Cerebellar cortex (tissue), 1 donor: Measurements from ENCODE around the gene LIPN.
A peak's percentile ranks its signal among the peaks of the same experiment; 100 is the strongest.
"Not testable (repeated sequence)": the region's sequence is repeated elsewhere in the genome, so short reads cannot be mapped to it uniquely, and the experiment has no call there.

ENCODE experiments used
- DNase-seq: peaks from one replicate; pipeline ENCODE4 v3.0.0-alpha.2; 2015; ENCODE audit warnings: low spot score

Gene LIPN, protein sequence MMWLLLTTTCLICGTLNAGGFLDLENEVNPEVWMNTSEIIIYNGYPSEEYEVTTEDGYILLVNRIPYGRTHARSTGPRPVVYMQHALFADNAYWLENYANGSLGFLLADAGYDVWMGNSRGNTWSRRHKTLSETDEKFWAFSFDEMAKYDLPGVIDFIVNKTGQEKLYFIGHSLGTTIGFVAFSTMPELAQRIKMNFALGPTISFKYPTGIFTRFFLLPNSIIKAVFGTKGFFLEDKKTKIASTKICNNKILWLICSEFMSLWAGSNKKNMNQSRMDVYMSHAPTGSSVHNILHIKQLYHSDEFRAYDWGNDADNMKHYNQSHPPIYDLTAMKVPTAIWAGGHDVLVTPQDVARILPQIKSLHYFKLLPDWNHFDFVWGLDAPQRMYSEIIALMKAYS

DNA sequence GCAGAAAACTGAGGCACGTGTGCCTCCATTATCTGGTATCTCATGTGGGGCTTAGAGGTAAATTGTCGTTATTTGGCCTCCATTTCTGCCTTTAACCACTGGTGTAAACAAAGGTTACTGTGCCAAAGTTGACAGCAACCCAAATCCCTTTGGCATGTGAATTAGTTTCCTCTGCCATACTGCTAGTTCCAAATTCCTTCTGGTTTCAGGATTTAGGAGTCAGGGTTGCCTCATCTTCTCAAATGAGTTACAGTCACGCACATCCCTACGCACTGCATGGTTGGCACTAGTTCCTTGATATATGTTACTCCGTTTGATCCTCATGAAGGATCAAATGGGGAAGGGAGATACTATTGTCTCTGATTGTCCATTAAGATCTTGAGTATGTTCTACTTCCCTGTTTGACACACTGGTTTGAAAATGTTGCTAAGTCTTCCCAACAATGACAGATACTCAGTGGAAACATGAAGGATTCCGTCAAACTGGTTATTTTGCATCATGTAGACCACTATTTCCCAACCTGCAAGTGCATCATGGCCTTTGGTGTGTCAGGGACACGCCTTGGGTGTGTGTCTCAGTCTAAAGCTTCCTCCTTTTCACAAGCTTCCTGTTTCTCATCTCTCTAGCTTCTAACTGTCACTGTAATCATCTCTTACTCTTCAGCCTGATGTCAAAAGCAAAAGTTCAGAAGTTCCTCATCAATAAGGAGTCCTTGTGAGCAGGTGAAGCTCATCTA, at the start of gene LIPN:
Gene LIPN (plus strand): TSS at position 655 of the 736 bp plus-strand sequence. CDS start 1,386 bp downstream, outside the sequence.
- no peak for DNase-seq

DNA sequence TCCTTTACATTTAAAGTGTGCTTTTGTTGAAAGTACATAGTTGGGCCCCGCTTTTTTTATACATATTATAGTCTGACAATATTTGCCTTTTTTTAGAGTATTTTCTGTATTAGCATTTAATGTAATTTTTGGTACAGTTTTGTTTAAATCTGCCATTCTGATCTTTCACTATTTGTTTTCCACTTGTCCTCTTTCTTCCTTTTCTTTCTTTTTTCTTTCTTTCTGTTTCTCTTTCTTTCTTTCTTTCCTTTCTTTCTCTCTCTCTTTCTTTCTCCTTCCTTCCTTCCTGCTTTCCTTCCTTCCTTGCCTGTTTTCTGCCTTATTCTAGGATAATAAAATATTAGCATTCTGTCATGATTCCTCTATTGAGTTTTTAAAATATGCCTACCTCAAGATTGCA, 44.3 kb upstream of the LIPN start:
- DNase-seq: no peak

DNA sequence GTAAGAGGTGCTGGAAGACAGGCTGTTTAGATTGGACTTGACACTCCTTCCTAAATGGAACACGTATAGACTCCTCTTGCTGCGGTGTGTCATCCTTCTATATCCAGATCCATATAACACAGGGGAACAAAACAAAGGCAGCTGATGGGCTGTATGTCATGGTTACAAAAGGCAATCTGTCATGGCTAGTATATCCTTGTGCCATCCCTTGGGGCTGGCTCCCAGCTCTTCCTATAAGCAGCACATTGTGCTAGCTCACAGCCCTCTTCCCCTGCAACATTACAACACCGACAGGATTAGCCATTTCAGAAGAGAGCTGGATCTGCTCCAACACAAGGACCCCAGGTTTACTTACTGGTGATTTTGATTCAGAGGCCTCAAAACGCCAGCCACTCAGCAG, 38.4 kb upstream of the LIPN start:
- DNase-seq: no peak

DNA sequence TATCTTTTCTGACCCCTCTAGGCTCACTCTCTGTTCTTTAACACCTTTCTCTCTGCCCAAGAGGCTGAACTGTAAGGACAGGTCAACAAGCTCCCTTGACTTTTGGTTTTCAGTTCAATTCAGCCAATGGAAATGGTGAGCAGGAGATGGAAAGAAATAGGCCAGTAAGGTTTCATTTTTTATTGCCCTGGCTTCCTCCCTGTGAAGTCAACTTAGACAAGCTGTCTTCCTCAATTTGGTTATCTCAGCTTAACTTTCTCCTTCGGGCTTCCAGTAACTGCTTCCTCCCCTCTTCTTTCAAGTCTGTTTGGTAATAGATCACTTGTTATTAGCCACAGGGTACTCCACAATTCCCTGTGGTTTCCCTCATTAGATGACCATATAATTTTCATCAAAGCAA, 34.0 kb upstream of the LIPN start:
- no peak for DNase-seq

DNA sequence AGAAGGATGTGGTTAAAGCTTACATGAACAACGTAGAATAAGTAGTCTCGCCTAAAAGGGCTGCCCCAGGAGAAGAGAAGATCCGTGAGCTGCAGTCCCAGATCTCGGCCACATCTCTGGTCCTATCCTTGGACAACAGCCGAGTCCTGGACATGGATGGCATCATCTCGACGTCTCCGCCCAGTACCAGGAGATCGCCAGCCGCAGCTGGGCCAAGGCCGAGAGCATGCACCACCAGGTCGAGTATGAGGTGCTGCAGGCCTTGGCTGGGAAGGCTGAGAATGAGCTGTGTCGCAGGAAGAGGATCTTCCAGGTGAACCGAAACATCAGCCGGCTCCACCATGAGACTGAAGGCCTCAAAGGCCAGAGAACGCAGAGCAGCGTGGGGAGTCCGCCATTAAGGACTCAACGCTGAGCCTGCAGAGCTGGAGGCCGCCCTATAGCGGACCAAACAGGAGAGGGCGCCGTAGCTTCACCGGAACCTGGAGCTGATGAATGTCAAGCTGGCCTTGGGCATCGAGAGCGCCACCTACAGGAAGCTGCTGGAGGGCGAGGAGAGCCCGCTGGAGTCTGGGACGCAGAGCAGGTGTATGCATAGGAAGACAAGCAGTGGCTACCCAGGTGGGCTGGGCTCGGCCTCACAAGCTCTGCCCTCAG, 31.6 kb upstream of the LIPN start:
- peak; percentile 42 for DNase-seq

DNA sequence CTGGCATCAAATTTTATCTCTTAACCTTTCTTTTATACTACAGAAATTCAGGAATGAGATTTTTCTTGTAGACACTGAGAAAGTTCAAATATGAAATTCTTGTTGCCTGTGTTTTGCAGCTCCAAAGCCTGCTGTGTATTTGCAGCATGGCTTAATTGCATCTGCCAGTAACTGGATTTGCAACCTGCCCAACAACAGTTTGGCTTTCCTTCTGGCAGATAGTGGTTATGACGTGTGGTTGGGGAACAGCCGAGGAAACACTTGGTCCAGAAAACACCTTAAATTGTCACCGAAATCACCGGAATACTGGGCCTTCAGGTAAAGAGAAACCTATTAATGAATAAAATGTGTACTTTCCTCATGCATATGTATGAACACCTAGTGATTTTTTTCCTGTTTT, 29.0 kb upstream of the LIPN start:
- DNase-seq: no peak

DNA sequence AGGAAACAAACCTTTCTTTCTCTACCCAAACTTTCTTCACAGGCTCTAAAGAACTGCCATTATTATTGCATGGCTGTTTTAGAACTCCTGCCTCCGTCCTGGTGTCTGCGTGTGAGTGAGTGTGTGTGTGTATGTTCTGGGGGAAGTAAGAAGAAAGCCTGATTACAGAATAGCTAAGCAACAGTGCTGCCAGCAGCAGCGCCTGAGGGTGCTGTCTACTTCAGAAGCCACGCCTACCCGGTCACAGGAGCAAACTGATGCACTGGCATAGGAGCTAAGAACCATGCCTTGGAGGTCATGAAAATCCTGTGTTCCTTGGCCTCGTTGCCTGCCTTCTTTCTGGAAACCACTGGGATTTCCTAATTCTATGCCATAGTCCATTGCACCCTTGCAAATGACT, 28.5 kb upstream of the LIPN start:
- DNase-seq: no peak

DNA sequence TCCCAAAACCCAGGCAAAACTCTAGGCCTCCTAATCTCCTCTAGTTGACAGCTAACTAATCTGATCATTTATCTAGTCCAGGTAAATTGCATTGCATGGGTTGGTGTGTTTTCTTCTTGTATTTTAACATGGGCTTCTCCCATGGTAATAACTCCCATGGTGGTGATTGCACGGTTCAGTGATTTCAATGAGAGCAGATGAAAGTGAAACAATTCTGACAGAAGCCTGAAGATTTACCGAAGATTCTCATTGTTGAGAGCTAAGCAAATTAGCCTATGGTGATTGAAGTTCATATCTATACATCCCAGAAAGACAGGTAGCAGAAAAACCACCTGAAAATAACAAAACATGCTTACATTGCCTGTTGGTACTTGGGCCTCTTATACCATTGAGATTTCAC, 26.6 kb upstream of the LIPN start:
- no peak for DNase-seq

DNA sequence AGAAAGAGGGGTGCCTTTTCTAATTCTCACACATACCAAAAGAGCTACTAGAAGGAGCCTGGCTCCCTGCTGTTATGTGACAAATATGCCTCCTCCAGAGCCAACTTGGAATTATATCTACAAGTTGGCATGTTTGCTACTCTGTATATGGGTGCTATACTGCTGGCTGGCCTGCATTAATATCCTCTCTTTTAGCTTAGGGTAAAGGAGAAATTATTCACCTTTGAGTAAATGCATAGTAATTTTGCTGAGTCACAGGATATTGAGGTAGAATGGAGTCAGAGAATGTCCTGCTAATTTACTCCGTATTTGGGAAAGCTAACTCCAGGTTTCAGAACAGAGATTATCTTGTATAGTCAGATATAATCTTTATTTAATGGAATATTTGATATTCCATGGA, 24.2 kb upstream of the LIPN start:
- no peak for DNase-seq

DNA sequence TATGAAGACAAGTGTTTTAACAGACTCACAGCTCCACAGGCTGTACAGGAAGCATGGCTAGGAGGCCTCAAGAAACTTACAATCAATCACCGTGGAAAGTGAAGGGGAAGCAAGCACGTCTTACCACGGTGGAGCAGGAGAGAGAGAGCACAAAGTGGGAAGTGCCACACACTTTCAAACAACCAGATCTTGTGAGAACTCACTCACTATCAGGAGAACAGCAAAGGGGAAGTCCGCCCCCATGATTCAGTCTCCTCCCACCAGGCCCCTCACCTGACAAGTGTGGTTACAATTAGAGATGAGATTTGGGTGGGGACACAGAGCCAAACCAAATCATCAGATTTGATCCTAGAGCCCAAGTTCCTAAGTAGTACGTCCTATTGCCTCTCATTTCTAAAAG, 17.9 kb upstream of the LIPN start:
- DNase-seq: not testable (repeated sequence)

DNA sequence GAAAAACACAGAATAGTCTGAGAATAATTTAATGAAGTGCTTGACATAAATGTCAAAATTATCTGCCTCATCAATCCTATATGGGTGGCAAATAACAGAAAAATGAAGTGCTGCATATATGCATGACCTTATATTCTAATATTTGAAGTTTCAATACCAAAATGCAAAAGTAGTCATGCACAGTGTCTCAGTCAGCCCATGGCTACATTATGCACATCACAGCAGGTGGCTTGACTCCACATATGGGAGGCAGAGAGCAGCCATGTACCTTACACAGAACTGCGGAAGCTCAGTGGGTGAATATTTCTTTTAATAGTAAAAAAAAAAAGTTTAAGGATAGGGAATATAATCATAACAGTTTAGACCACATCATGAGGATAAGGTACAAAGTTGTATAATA, 17.4 kb upstream of the LIPN start:
- DNase-seq: no peak

DNA sequence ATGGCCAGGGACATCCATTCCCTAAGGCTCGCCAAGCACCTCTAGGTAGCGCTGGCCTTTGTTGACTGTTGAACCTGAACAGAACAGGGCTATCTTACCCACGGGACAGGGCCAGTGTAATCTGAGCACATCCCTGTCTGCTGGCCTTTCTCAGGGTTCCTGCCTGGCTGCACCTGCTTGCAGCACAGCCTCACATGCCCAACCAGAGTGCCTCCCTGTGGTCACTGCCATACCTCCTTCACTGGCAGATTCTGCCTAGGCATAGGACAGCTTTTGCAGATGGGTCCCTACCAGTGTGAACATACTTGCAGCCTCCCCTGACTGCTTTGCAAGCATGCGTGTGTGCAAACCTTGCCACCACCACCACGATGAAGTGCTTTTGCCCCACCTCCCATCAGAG, 15.8 kb upstream of the LIPN start:
- no peak for DNase-seq

DNA sequence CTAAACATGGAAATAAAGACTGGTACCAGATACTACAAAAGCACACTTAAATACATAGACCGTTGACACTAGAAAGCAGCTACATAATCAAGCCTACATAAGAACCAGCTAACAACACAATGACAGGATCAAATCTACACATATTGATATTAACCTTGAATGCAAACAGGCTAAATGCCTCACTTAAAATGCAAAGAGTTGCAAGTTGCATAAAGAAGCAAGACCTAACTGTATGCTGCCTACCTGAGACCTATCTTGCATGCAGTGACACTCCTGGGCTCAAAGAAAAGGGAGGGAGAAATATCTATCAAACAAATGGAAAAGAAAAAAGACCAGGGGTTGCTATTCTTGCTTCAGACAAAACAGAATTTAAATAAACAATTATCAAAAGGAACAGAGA, 14.2 kb upstream of the LIPN start:
- no peak for DNase-seq

DNA sequence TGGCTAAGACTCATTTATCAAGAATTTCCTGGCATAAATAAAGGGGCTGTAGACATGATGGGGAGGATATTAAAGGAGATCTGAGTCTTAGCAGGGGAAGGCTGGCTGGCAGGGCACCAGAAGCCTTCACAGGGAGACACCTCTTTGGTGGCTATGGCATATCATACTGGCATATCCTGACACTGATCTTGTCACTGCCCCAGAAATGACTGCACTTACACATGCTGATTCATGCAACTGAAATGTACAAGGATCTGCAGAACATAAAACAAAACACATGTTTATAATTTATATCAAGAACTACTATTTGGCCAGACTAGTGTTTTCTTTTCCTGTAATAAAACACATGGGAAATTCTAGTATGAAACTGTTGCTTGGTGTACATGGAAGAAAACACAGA, 5.5 kb upstream of the LIPN start:
- no peak for DNase-seq

DNA sequence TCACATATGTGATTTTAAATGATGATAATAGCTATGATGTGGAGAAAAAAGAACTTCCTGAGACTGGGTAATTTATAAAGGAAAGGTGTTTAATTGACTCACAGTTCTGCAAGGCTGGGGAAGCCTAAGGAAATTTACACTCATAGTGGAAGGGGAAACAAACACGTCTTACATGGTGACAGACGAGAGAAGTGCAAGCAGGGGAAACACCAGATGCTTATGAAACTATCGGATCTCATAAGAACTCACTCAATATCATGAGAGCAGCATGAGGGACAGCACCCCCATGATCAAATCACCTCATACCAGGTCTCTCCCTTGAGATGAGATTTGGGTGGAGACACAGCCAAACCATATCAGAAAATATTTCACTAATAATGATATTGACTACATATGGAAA, 4.1 kb upstream of the LIPN start:
- DNase-seq: no peak

DNA sequence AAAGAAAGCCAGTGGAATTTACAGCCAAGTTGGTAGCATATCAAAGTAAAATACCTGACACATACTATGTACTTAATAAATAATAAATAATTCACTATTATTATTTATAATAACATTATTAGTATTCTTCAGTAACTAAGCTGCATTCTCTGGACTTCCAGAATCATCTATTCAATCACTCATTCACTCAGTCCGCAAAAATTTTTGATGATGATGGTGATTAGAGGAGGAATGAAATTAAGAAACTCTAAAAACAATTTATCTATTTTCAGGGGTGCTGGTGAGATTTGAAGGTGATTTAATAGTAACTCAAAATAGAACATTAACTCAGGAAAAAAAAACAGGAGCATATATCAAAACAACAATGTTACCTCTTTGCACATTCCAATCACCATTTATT, 3.2 kb upstream of the LIPN start:
- no peak for DNase-seq

DNA sequence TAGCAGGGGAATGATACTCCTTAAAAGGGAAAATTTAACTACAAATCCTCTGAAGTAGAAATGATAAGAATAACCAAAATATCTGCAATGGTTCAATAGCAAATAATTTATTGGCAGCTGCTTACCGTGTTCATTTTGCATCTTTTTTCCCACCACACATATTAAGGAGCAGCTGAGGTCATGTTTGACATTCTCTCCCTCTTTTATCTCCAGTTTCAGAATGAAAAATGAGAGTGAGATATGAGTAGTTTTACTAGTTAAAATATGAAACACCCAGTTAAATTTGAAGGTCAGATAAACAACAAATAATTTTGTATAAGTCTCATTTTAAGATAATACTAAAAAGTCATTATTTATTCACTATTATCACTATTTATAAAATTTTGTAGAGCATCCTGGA, 3.1 kb downstream of the LIPN start:
- DNase-seq: no peak

DNA sequence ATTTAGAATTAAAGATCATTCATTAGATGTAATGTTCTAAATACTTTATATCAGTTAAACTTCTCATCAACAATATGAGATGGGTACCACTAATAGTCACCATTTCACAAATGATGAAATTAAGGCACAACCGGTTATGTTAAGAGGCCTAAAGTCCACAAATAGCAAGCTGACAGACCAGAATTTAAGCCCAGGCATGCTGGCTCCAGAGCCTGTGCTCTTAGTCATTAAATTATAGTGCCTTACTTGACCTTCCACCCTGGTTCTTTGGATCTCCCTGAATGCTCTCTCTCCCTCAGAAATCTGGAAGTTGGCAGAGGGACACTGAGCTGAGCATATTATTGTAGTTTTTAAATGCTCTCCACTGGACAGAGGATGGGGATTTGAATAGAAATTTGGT, 3.6 kb downstream of the LIPN start:
- no peak for DNase-seq

DNA sequence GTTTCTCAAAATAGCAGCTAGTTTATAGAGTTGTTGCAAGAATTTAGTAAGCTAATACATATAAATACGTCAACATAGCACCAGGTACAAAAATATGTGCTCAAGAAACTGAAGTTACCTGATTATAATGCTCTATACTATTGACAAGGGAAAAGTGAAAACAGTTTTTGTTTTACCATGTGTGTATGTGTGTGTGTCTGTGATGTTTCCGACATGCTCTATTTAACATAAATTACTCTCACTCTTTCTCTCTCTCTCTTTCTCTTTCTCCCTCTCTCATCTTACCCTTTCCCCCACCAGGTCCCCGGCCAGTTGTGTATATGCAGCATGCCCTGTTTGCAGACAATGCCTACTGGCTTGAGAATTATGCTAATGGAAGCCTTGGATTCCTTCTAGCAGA, 4.3 kb downstream of the LIPN start:
- DNase-seq: no peak

DNA sequence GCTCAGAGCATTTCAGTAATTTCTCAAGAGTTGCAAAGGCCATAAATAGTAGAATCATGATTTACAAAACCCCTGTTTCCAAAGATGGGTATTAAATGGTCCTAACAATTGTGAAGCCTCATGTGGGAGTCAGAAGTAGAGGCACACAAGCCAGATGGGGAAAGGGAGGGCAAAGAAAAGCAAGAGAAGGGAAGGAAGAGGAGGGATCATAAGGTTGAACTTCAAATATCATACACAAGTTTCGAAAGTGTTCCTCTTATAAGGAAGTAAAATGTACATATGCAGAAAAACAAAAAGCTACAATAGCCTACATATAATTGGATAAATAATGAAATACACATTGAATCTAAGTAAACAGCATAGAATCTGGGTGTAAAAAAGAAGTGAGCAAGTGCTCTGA, 6.0 kb downstream of the LIPN start:
- no peak for DNase-seq

DNA sequence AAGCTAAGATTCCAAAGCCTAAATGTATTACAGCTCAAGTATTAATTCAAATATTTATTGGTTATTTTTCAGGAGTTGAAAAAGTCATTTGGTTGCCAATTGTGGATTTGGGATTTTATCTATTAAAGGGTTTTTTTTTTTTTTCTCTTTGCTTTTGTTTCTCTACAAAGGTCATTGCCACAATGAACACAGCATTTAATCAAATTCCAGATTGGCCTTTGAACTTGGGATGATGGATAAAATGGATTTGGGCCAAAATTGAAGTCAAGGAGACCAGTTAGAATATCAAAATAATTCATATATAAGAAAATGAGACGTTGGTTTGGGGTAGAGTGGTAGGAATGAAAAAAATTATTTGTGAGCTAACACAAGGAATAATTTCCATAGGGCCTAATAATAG, 9.6 kb downstream of the LIPN start:
- DNase-seq: no peak

DNA sequence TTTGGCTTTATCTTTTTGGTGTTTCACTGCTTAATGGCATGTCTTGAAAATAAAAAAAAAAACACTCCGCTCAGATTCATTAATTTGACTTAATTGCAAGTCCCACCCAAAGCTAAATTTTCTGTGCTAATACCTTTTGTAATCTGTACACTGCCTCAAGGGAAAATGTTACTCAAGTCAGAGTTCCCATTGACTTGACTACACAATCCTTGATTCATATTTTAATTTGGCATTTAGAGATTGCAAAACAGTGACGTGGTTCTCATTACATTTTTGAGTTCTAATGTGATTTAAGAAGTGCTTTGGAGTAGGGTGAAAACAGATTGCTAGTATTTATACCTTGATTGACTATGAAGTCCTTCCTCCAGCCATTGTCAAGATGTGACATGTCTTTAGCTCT, 21.4 kb downstream of the LIPN start:
- no peak for DNase-seq

DNA sequence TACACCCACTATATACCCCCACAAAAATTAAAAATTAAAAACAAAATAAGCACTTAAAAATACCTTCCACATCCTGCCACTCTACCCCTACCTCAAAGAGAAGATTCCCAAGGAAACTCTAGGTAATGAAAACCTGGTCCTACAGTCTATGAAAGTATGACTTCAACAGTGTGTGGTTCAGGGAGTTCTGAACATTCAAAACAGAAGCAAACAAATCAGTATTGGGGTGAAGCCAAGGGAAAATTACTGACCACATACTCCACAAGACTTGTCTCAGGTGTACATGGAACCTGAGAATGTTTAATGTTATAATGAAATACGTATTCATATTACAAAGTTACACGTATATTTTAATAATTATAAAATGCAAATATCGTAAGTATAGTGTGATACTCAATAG, 22.4 kb downstream of the LIPN start:
- no peak for DNase-seq
